ENCODE measurements around the gene PIGX. TPM values are rescaled to one million over a fixed set of nuclear protein-coding genes. Genes with fewer than 3 reads are reported as not detected.

PIGX gene
- total RNA-seq (2022; extraction: Qiagen RNA extraction): 27.5 to 32.9 TPM (median 31.7 TPM) in 5 replicates

GRCh38 chr3:196711838-196712513 lies at the start of gene PIGX, which contains the start of gene CEP19:
Gene PIGX, plus strand, starts transcription at chr3:196712377.
Gene CEP19, minus strand, starts transcription at chr3:196712250. Its CDS starts 3,593 bp downstream, at chr3:196708657.

GRCh38 chr3:196739671-196740480 lies 27.7 kb downstream of the PIGX start, which contains the start of gene PAK2:
Gene PAK2, plus strand, starts transcription at chr3:196739857. Its CDS starts 42,790 bp downstream, at chr3:196782647.

Other genes starting within 250 kb of the PIGX start
- 3.3 to 4.9 TPM (median 3.5 TPM) in 5 replicates for gene RNF168, start 208.6 kb upstream of the PIGX start, total RNA-seq (2022; extraction: Qiagen RNA extraction)
- gene SMCO1, start 197.0 kb upstream of the PIGX start, total RNA-seq (2022; extraction: Qiagen RNA extraction): not detected in 5 replicates
- gene WDR53, start 143.8 kb upstream of the PIGX start, total RNA-seq (2022; extraction: Qiagen RNA extraction): 8.7 to 10.2 TPM (median 9.6 TPM) in 5 replicates
- gene FBXO45, start 143.7 kb upstream of the PIGX start, total RNA-seq (2022; extraction: Qiagen RNA extraction): 6.0 to 8.0 TPM (median 7.1 TPM) in 5 replicates
- gene NRROS, start 72.7 kb upstream of the PIGX start, total RNA-seq (2022; extraction: Qiagen RNA extraction): 0.03 TPM in 1 of 5 replicates, not detected in the others
- 2.5 to 3.4 TPM (median 2.7 TPM) in 5 replicates for gene CEP19, start 127 bp upstream of the PIGX start, total RNA-seq (2022; extraction: Qiagen RNA extraction)
- 34.2 to 58.9 TPM (median 41.2 TPM) in 5 replicates for gene PAK2, start 27.5 kb downstream of the PIGX start, total RNA-seq (2022; extraction: Qiagen RNA extraction)
- gene SENP5, start 155.5 kb downstream of the PIGX start, total RNA-seq (2022; extraction: Qiagen RNA extraction): 5.7 to 6.9 TPM (median 6.2 TPM) in 5 replicates
- 38.8 to 53.1 TPM (median 43.0 TPM) in 5 replicates for gene NCBP2, start 230.2 kb downstream of the PIGX start, total RNA-seq (2022; extraction: Qiagen RNA extraction)

Data from A549 treated with Hydrocortisone at 1 μM for 4 hours (cell line).